Uterus (tissue), 2 donors: ENCODE measurements around the gene ARID4B.

ENCODE experiments used
- POLR2A ChIP-seq, 2 donors: fragments of 450-650 bp; IDR thresholded peaks; one replicate each; pipeline ENCODE4 v1.6.1; 2016; ENCODE audit warnings: antibody characterized with exemption in 2 of 2, mild to moderate bottlenecking in 1 of 2, moderate library complexity in 1 of 2
- TF ChIP-seq, protein P1 (sequence below), 4 experiments: fragments of 200-600 bp in 2 of 4; fragments of 450-650 bp in 2 of 4; sonication (generic) in 2 of 4; IDR thresholded peaks; one replicate each; pipeline ENCODE4 v1.5.1; 2016 to 2019; ENCODE audit warnings: antibody characterized with exemption in 4 of 4, mild to moderate bottlenecking in 2 of 4, moderate library complexity in 1 of 4

DNA sequence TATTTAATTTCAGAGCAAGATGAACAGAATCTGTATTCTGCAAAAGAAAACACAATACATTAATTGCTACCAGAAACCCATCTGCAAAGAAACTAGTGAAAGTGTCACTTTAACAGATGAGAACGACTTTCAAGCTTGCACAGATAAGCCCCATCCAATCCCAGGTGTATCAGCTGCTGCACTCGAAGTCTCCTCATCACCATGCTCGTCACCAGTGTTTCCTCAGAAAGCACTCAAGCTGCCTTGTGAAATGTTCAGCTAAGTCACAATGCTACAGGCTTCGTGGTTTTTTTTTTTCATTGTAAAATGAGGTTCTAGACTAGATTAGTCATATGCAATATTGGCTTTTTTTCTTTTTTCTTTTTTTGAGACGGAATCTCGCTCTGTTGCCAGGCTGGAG lies 196.0 kb downstream of the ARID4B start:
- TF ChIP-seq, protein P1, sequence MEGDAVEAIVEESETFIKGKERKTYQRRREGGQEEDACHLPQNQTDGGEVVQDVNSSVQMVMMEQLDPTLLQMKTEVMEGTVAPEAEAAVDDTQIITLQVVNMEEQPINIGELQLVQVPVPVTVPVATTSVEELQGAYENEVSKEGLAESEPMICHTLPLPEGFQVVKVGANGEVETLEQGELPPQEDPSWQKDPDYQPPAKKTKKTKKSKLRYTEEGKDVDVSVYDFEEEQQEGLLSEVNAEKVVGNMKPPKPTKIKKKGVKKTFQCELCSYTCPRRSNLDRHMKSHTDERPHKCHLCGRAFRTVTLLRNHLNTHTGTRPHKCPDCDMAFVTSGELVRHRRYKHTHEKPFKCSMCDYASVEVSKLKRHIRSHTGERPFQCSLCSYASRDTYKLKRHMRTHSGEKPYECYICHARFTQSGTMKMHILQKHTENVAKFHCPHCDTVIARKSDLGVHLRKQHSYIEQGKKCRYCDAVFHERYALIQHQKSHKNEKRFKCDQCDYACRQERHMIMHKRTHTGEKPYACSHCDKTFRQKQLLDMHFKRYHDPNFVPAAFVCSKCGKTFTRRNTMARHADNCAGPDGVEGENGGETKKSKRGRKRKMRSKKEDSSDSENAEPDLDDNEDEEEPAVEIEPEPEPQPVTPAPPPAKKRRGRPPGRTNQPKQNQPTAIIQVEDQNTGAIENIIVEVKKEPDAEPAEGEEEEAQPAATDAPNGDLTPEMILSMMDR (IDR thresholded peaks at IDR 0.05), result no peak
- no peak for TF ChIP-seq POLR2A (IDR thresholded peaks at IDR 0.05)
